Left ventricle myocardium superior (tissue), 1 donor: ENCODE results near the gene DLGAP1. TPM values are rescaled to one million over a fixed set of nuclear protein-coding genes. Genes with fewer than 3 reads are reported as not detected.
A peak's percentile ranks its signal among the peaks of the same experiment; 100 is the strongest.

Experiments
- ATAC-seq: fragments of 200-7000 bp; cut with Tn5 transposase; one replicate; pipeline ENCODE4 v1.9.1; 2020; ENCODE audit warnings: mild to moderate bottlenecking, moderate library complexity
- DNase-seq: peaks from one replicate; pipeline ENCODE4 v3.0.0-alpha.2; 2020
- intact Hi-C: fragments of 100-400 bp; cut with micrococcal nuclease; formaldehyde crosslinking; loops from one replicate; pipeline ENCODE4 v1.11.0; 2022
- total RNA-seq: library from RNA; stranded (reverse); fragmentation: NEBNext Ultra II Directional; extraction: Animal tissue kit (Norgen Biotek cat#: 25700); gene quantifications from one replicate; pipeline ENCODE4 v1.2.1, GENCODE V29; 2021
- donor health status: DM: no; HTN: yes; CAD: no; lungs with severe emphysema.

DLGAP1 gene
- total RNA-seq, 1 donor from 2014 or later, result not detected

GRCh38 chr18:3983351-3983969 lies 471.6 kb downstream of the DLGAP1 start:
- intact Hi-C loops, result no loop called here
- no peak for ATAC-seq
- DNase-seq, result no peak

- DNase-seq (no peak), ATAC-seq (no peak)
- intact Hi-C loops, result no loop called here
Observed at GRCh38 chr18:3982541-3982940, 472.6 kb downstream of the DLGAP1 start.

- DNase-seq (no peak), ATAC-seq (no peak)
- intact Hi-C loops, result no loop called here
Observed at GRCh38 chr18:3979024-3979423, 476.1 kb downstream of the DLGAP1 start.

DNA sequence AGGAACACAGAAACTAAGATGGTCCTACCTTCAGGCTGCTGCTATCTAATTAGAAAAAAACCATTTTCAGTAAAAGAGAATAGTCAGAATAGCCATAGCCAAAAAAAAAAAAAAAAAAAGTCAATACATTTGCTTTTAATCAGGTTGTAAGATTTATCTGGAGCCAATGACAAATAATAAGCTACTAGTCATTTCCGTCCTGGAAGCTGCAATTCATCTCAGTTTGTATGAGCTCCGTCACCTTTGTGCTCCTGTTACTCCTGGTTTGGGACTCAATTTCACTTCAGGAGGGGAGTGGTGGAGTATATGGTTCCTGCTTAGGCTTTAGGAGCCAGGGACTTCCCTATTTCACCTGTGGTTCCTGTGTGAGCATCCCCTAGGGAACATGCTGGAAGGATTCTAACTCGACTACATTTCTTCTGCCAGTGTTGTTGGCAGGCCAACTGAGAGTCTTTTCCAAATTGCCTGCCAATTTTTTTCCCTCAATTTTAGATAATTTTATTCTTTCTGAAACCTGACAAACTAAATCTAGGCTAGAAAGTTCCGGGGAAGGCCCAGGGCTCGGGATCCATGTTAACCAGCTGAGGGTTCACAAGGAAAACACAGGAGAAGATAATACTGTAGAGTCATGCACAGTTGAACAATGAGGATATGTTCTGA lies 481.8 kb downstream of the DLGAP1 start:
- intact Hi-C loops, result no loop called here
- DNase-seq (no peak), ATAC-seq (no peak)

- intact Hi-C loops, result no loop called here
- DNase-seq (no peak), ATAC-seq (no peak)
Observed at GRCh38 chr18:3972291-3972930, 482.7 kb downstream of the DLGAP1 start.

DNA sequence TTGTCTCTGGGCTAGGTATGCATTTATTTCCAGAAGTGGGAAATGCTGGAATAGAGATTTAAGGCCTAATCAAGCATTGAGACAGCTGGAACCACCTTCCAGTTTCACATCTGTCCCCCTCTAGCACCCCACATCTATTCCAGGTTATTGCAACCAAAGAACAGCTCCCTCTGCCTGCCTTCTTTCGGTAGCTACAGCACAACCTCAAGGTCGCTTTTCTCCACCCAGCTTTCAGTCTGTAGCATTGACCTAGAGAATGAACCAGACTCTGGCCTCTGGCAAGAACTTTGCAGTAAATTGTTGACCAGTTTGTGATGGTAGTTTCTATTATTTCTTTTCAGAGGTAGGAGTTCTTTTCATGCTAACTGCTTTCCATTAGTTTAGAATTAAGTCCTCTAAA lies 484.2 kb downstream of the DLGAP1 start:
- no peak for DNase-seq
- peak; percentile 61 for ATAC-seq
- intact Hi-C loops, result no loop called here

DNA sequence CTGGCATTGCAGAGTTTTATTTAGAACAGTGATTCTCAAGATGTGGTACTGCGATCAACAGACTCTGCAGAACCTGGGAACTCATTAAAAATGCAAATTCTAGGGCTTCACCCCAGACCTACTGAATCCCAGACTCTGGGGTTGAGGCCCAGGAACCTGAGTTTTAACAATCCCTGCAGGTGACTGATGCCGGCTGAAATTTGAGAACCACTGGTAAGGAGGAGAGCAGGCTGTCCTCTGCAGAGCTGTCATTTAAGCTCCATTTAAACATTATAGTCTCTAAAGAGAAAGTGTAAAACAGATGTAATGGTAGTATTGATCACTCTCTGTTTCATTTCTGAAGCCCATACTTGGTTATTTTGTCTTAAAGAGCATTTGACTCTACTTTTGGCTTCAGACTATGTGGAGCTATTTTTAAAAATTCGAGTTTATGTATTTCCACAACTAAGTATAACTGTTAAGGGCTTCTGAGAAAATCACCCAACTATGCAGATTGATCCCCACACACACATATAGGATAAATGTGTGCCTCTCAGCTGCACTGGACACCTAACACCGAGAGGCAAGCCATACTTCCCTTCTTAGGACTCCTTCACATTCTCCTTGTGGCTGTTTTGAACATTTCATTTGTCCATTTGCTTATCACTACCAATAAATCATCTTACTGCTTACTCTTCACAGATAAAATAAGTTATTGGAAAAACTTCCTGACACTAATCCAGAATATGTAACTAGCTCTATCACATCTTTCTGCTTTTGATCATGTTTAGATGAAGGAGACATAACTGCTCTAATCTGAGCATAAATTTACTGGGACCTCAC lies 487.5 kb downstream of the DLGAP1 start:
- no peak for ATAC-seq
- DNase-seq, result no peak
- intact Hi-C loops, result no loop called here

DNA sequence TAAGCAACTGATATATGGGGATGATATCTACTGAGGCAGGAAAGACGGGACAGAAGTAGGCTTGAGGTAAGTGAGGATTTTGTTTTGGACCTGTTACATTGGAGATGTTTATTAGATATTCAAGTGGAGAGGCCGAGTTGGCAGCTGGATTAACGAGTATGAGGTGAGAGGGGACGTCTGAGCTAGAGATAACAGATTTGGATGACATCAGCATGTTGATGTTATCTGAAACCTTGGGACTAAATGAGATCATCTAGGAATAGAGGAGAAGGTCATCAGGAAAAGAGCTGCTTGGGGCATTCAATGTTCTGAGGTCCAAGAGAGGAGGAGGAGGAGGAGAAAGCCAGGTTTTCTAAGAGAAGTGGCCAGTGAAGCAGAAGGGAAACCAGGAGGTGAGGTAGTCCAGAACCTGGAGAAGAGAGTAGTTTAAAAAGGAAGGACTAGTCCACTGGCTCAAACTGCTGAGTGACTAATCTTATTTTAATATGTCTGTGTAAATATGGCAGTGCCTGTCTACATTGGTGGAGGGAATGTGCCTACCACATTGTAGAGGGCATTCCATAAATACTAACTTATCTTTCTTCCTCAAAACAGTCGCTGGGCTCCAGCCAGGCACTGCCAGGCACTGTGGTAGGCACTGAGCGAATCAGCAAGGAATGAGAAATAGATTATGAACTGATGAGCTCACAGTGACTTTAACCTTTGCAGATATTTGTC lies 488.3 kb downstream of the DLGAP1 start:
- peak; percentile 57 for DNase-seq
- intact Hi-C loops, result no loop called here
- peak; percentile 95 for ATAC-seq

GRCh38 chr18:3966246-3966641 lies 488.9 kb downstream of the DLGAP1 start:
- ATAC-seq, result no peak
- no peak for DNase-seq
- intact Hi-C loops, result no loop called here

- ATAC-seq (no peak), DNase-seq (no peak)
- intact Hi-C loops, result no loop called here
Observed at GRCh38 chr18:3960977-3961376, 494.1 kb downstream of the DLGAP1 start.

- no peak for DNase-seq
- no peak for ATAC-seq
- intact Hi-C loops, result no loop called here
Observed at GRCh38 chr18:3960142-3960541, 495.0 kb downstream of the DLGAP1 start.

GRCh38 chr18:3952031-3952430 lies 503.1 kb downstream of the DLGAP1 start:
- ATAC-seq (no peak), DNase-seq (no peak)
- intact Hi-C loops, result no loop called here

GRCh38 chr18:3950668-3951404 lies 504.3 kb downstream of the DLGAP1 start:
- DNase-seq (no peak), ATAC-seq (no peak)
- intact Hi-C loops, result no loop called here

GRCh38 chr18:3948958-3949357 lies 506.1 kb downstream of the DLGAP1 start:
- no peak for DNase-seq
- no peak for ATAC-seq
- intact Hi-C loops, result no loop called here

DNA sequence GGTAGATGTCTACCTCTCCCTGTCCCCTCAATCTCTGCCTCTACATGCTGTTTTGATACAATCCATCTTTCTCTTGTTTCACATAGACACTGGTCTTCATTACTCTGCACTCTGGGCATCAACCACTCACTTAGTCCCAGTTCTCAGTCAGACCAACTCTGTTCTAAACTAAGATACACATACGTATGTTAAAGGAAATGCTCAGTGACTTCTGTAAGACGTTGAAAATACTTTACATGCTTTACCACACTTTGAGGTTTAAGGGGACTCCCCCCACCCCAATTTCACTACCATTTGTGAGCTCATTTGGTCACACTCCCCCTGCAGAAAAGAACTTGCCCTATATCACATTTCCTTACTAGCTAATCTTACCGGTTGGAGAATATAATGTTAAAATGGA lies 507.7 kb downstream of the DLGAP1 start:
- no peak for DNase-seq
- no peak for ATAC-seq
- intact Hi-C loops, result no loop called here

DNA sequence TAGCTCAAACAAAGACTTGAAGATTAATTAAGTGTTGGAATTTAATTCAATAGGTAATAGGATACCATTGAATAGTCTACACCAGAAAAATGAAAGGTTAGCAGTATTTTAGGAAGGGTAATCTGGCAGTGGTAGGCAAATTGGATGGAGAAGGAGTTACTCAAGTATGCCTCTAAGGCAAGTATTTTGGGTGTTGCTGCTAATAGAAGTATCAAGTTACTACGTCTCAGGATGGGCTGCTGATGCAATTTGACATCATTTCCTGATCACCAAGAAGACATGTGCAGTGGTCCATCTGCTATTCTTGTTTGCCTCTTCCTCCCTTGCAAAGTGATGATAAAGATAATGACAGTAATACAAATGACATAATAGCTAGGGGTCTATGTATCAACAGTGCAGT lies 519.8 kb downstream of the DLGAP1 start:
- intact Hi-C loops, result no loop called here
- ATAC-seq (no peak), DNase-seq (no peak)

DNA sequence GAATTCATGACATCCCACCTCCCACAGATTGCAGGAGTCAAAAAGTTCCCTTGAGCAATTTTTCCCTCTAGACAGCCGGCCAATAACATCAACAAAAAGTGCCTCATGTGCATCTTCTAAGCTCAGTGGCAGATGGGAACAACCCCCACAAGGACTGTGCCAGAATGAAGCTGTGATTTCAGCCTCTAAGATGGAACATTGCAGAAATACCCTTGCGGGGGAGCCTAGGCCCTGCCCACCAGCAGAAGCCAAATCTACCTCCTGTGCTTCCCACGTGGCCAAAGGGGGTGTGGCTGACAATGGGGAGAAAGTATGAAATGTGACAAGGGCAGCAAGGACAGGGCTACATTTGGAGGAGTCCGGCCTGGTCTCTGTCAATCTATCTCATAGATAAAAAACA lies 522.8 kb downstream of the DLGAP1 start:
- intact Hi-C loops, result no loop called here

DNA sequence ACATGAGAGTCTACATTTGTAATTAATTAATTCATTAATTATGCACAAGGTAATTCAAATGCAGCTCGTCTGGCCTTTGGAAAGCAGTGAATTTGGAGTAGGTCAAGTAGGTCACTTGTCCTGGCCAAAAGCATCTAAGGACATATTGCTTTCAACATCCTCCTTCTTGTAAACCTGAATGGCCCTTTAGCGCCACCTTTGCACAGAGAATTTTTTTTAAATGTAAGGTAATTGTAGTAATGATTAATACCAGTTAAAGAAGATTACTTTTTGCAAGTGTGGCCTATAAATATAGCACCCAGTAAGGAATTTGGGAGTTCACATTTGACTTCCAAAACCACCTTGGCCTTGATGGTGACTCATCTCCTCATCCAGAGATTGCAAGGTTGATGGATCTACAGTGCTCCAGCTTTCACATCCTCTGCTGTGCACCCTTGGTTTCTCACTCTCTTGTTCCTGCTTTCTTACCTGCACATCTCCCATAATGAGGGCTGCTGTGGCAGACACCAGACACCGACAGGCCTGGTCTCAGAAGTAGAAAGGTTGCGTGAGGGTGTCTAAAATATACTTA lies 523.5 kb downstream of the DLGAP1 start:
- ATAC-seq (no peak), DNase-seq (no peak)
- intact Hi-C loops, result no loop called here

More for the DNA sequence above, 522.8 kb downstream of the DLGAP1 start:
- DNase-seq (no peak), ATAC-seq (no peak)

- ATAC-seq (no peak), DNase-seq (no peak)
- intact Hi-C loops, result no loop called here
Observed at GRCh38 chr18:3931013-3931315, 524.1 kb downstream of the DLGAP1 start.
